ENCODE measurements around the gene ZNF93.

The ZNF93 gene

GRCh38 chr19:19966862-19967261, 66.1 kb downstream of the ZNF93 start:
- TF ChIP-seq, protein P1, sequence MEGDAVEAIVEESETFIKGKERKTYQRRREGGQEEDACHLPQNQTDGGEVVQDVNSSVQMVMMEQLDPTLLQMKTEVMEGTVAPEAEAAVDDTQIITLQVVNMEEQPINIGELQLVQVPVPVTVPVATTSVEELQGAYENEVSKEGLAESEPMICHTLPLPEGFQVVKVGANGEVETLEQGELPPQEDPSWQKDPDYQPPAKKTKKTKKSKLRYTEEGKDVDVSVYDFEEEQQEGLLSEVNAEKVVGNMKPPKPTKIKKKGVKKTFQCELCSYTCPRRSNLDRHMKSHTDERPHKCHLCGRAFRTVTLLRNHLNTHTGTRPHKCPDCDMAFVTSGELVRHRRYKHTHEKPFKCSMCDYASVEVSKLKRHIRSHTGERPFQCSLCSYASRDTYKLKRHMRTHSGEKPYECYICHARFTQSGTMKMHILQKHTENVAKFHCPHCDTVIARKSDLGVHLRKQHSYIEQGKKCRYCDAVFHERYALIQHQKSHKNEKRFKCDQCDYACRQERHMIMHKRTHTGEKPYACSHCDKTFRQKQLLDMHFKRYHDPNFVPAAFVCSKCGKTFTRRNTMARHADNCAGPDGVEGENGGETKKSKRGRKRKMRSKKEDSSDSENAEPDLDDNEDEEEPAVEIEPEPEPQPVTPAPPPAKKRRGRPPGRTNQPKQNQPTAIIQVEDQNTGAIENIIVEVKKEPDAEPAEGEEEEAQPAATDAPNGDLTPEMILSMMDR (IDR thresholded peaks at IDR 0.05; ENCODE audit: borderline replicate concordance, extremely low read depth, low read length, poor library complexity, severe bottlenecking) = no peak
- no peak for TF ChIP-seq EZH2 (IDR thresholded peaks at IDR 0.05; ENCODE audit: borderline replicate concordance, low read depth, low read length, severe bottlenecking)
- no peak for ATAC-seq (ENCODE audit: insufficient read depth, low read depth)
- Histone ChIP-seq H3K4me3 (ENCODE audit: low read depth in 1 of 2, low read length in 2 of 2) (no peak overlapping the region), H3K4me2 (ENCODE audit: insufficient read depth, low read length) (no peak overlapping the region), H3K79me2 (ENCODE audit: insufficient read depth, low read length) (no peaks in the 10 kb centered on the region), H3K4me1 (ENCODE audit: insufficient read depth, low read length) (no peaks in the 10 kb centered on the region), H3K36me3 (ENCODE audit: insufficient read depth, low read length) (no peaks in the 10 kb centered on the region), H3K9me3 (ENCODE audit: insufficient read depth, low read length, severe bottlenecking) (peaks cover 34% of the 10 kb centered on the region), H3K27me3 (ENCODE audit: insufficient read depth, low read length, poor library complexity) (no peaks in the 10 kb centered on the region), H2AFZ (ENCODE audit: low read depth, low read length) (no peak overlapping the region), H3K9ac (ENCODE audit: low read depth, low read length) (no peak overlapping the region), H4K20me1 (ENCODE audit: insufficient read depth, low read length) (no peaks in the 10 kb centered on the region), H3K27ac (ENCODE audit: low read length) (no peak overlapping the region)
- DNase-seq = no peak

All from DND-41 (cell line).